K562 (cell line): ENCODE results near the gene ING2. TPM values are rescaled to one million over a fixed set of nuclear protein-coding genes. Genes with fewer than 3 reads are reported as not detected.
A peak's percentile ranks its signal among the peaks of the same experiment; 100 is the strongest.

Experiments
- PHB ChIP-seq: fragments of 250-450 bp; sonication (Bioruptor Pico); IDR thresholded peaks from 2 replicates; pipeline ENCODE4 v1.5.0; 2021
- REST ChIP-seq, 2 experiments: fragments of 450-650 bp; formaldehyde crosslinking in 1 of 2; IDR thresholded peaks; 2 replicates each; pipeline versions ENCODE4 v1.4.0 to v1.6.1; 2014 to 2020; ENCODE audit warnings: mild to moderate bottlenecking in 2 of 2, borderline replicate concordance in 1 of 2, low read depth in 1 of 2
- TAF7 ChIP-seq: fragments of 450-650 bp; IDR thresholded peaks from 2 replicates; pipeline ENCODE4 v1.6.1; 2016; ENCODE audit warnings: missing genetic modification characterization, missing compliant biosample characterization
- TEAD1 ChIP-seq, 2 experiments: fragments of 450-650 bp in 1 of 2; sonication (generic) in 1 of 2; formaldehyde crosslinking; IDR thresholded peaks; 2 replicates each; pipeline versions ENCODE4 v1.4.0 to v1.8.0; 2020 to 2022; ENCODE audit warnings: mild to moderate bottlenecking in 2 of 2, missing genetic modification reagents in 1 of 2
- ZNF444 ChIP-seq: fragments of 250-450 bp; sonication (Bioruptor Pico); IDR thresholded peaks from 2 replicates; pipeline ENCODE4 v1.4.0; 2020; ENCODE audit warnings: mild to moderate bottlenecking, moderate library complexity
- ZNF592 ChIP-seq: fragments of 450-650 bp; IDR thresholded peaks from 2 replicates; pipeline ENCODE4 v1.6.1; 2017; ENCODE audit warnings: antibody characterized with exemption, mild to moderate bottlenecking
- polyA plus RNA-seq, 8 experiments: library from polyadenylated mRNA; depleted of rRNA in 4 of 8; stranded (reverse) in 5 of 8; unstranded in 3 of 8; fragments of >200 nt; fragmentation: Nextera tagmentation in 2 of 8; fragmentation: Illumina TruSeq in 1 of 8; extraction: Ambion mirVana in 2 of 8; extraction: Trizol in 1 of 8; gene quantifications; 2 replicates each; pipeline versions ENCODE4 v1.2.1 to v1.2.3, GENCODE V29; 2011 to 2014; ENCODE audit warnings: inconsistent platforms in 1 of 8, missing spikeins in 1 of 8
- total RNA-seq, 7 experiments: library from RNA; depleted of rRNA in 6 of 7; stranded (reverse); fragments of >200 nt in 6 of 7; fragmentation: Illumina TruSeq in 2 of 7; extraction: Trizol in 2 of 7; gene quantifications; 2 replicates each; pipeline versions ENCODE4 v1.2.1 to v1.2.3, GENCODE V29; 2011 to 2021; ENCODE audit warnings: low replicate concordance in 1 of 7
- TF ChIP-seq, protein P1 (sequence below), 2 experiments: IDR thresholded peaks; 2 replicates each; pipeline ENCODE4 v1.6.1; 2011; ENCODE audit warnings: borderline replicate concordance in 1 of 2, control low read depth in 1 of 2, low read depth in 1 of 2, low read length in 1 of 2, mild to moderate bottlenecking in 1 of 2, mixed read lengths in 1 of 2, moderate library complexity in 1 of 2; ENCODE audit not compliant: insufficient read depth in 1 of 2, insufficient read length in 1 of 2, poor library complexity in 1 of 2, severe bottlenecking in 1 of 2; ENCODE audit errors: extremely low read depth in 1 of 2
- TF ChIP-seq, protein P2 (sequence below): fragments of 450-650 bp; formaldehyde crosslinking; IDR thresholded peaks from 2 replicates; pipeline ENCODE4 v1.4.0; 2022; ENCODE audit warnings: missing genetic modification characterization

Gene ING2
- total and polyA plus RNA-seq, 9 of the 15 experiments (the other 6 are each of a cell fraction or from before 2014, with no cell fraction given): 2.9 to 21.4 (median 12.4) TPM

DNA sequence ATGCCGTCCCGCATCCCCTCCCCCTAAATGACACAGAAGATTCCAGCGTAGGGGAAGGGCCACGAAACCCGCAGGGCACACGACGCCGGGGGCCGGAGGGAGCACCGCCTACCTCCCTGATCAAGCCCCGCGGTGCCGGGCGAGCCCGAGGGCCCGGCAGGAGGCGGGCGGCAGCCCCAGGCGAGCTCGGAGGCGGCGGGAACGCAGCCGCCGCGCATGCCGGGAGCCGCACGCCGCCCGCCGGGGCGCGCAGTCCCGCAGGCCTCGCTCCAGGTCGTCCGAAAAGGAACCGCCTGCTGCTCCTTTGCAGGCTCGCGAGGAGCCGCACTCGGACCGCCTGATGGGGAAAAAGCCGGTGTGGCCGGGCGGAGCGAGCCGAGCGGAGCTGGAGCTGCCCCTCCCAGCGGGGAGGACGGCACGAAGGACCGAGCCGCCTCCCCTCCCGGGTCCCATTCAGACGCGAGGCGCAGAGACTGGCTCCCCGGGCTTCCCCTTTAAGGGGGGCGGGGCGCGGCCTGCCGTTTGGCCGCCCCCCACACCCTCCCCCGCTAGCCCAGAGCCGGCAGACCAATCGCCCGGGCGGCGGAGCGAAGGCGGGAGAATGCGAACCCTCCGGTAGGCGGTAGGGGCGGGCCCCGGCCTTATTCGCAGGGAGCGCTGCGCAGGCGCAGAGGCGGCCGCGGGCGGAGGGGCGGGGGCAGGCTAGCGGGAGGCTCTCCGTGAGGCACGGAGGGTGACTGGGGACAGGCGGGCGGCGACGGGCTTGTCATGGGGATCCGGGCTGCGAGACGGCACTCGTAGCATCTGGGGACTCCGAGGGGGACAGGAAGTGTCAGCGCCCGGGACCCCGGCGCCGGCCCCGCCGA, 561 bp upstream of the ING2 start (continued):
- peak; percentile 65; the same call in 1 of the 2 replicates for TF ChIP-seq ZNF592
- TF ChIP-seq PHB (CRISPR knock-in tag): no peak
- TF ChIP-seq, protein P1, sequence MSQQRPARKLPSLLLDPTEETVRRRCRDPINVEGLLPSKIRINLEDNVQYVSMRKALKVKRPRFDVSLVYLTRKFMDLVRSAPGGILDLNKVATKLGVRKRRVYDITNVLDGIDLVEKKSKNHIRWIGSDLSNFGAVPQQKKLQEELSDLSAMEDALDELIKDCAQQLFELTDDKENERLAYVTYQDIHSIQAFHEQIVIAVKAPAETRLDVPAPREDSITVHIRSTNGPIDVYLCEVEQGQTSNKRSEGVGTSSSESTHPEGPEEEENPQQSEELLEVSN (IDR thresholded peaks at IDR 0.05; ENCODE audit: borderline replicate concordance in 1 of 2, extremely low read depth in 1 of 2, insufficient read depth in 1 of 2, insufficient read length in 1 of 2, low read depth in 1 of 2, low read length in 1 of 2, poor library complexity in 1 of 2, severe bottlenecking in 1 of 2): peak; percentile 96 to 98
- 0 out of 2 replicates have a peak, but pooled peaks have one; percentile 46 for TF ChIP-seq ZNF444
- peak in 1 of 2 experiments; percentile 95; a peak in 2 of 4 replicates for TF ChIP-seq TEAD1 (CRISPR knock-in tag; IDR thresholded peaks at IDR 0.05)
- TF ChIP-seq, protein P2, sequence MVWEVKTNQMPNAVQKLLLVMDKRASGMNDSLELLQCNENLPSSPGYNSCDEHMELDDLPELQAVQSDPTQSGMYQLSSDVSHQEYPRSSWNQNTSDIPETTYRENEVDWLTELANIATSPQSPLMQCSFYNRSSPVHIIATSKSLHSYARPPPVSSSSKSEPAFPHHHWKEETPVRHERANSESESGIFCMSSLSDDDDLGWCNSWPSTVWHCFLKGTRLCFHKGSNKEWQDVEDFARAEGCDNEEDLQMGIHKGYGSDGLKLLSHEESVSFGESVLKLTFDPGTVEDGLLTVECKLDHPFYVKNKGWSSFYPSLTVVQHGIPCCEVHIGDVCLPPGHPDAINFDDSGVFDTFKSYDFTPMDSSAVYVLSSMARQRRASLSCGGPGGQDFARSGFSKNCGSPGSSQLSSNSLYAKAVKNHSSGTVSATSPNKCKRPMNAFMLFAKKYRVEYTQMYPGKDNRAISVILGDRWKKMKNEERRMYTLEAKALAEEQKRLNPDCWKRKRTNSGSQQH (CRISPR knock-in tag): no peak
- TF ChIP-seq TAF7 (tag): no peak
- TF ChIP-seq REST (IDR thresholded peaks at IDR 0.05; ENCODE audit: borderline replicate concordance): peak; percentile 63
- TF ChIP-seq REST (CRISPR knock-in tag; IDR thresholded peaks at IDR 0.05; ENCODE audit: low read depth): no peak
